ENCODE measurements around the gene F2. TPM values are rescaled to one million over a fixed set of nuclear protein-coding genes. Genes with fewer than 3 reads are reported as not detected.

Gene F2
- total RNA-seq, 1 donor from 2014 or later: 0.26 TPM

- no peak for TF ChIP-seq CTCF (IDR thresholded peaks at IDR 0.05; ENCODE audit: insufficient read depth, low read length, severe bottlenecking)
- Histone ChIP-seq H3K4me3 (ENCODE audit: low read depth, low read length) (no peak overlapping the region), H3K27me3 (ENCODE audit: control insufficient read depth, insufficient read depth, low read length) (no peaks in the 10 kb centered on the region), H3K36me3 (ENCODE audit: control insufficient read depth, insufficient read depth, low read length) (peaks cover 35% of the 10 kb centered on the region)
- FAIRE-seq: no peak
- DNase-seq (ENCODE audit: low read depth): no peak
Observed at GRCh38 chr11:46677991-46678740, 40.8 kb upstream of the F2 start.

GRCh38 chr11:46678741-46679130 lies 40.3 kb upstream of the F2 start:
- Histone ChIP-seq H3K36me3 (ENCODE audit: control insufficient read depth, insufficient read depth, low read length) (peaks cover 37% of the 10 kb centered on the region), H3K4me3 (ENCODE audit: low read depth, low read length) (no peak overlapping the region), H3K27me3 (ENCODE audit: control insufficient read depth, insufficient read depth, low read length) (no peaks in the 10 kb centered on the region)
- FAIRE-seq: no peak
- DNase-seq (ENCODE audit: low read depth): no peak
- TF ChIP-seq CTCF (IDR thresholded peaks at IDR 0.05; ENCODE audit: insufficient read depth, low read length, severe bottlenecking): no peak

- TF ChIP-seq CTCF (IDR thresholded peaks at IDR 0.05; ENCODE audit: insufficient read depth, low read length, severe bottlenecking): no peak
- FAIRE-seq (no peak), DNase-seq (ENCODE audit: low read depth) (no peak)
- Histone ChIP-seq H3K36me3 (ENCODE audit: control insufficient read depth, insufficient read depth, low read length) (peaks cover 38% of the 10 kb centered on the region), H3K4me3 (ENCODE audit: low read depth, low read length) (no peak overlapping the region), H3K27me3 (ENCODE audit: control insufficient read depth, insufficient read depth, low read length) (no peaks in the 10 kb centered on the region)
Observed at GRCh38 chr11:46679241-46680163, 39.5 kb upstream of the F2 start.

GRCh38 chr11:46680164-46680760 lies 38.8 kb upstream of the F2 start:
- no peak overlapping the region for H3K4me3 ChIP-seq (ENCODE audit: low read depth, low read length)
- no peak for TF ChIP-seq CTCF (IDR thresholded peaks at IDR 0.05; ENCODE audit: insufficient read depth, low read length, severe bottlenecking)
- peaks cover 38% of the 10 kb centered on the region for H3K36me3 ChIP-seq (ENCODE audit: control insufficient read depth, insufficient read depth, low read length)
- H3K27me3 ChIP-seq (ENCODE audit: control insufficient read depth, insufficient read depth, low read length): no peaks in the 10 kb centered on the region
- FAIRE-seq (no peak), DNase-seq (ENCODE audit: low read depth) (no peak)

- peaks cover 38% of the 10 kb centered on the region for H3K36me3 ChIP-seq (ENCODE audit: control insufficient read depth, insufficient read depth, low read length)
- FAIRE-seq: no peak
Observed at GRCh38 chr11:46680815-46681214, 38.2 kb upstream of the F2 start.

More at GRCh38 chr11:46680815-46681214, 38.2 kb upstream of the F2 start:
- no peak overlapping the region for H3K4me3 ChIP-seq (ENCODE audit: low read depth, low read length)
- H3K27me3 ChIP-seq (ENCODE audit: control insufficient read depth, insufficient read depth, low read length): no peaks in the 10 kb centered on the region
- TF ChIP-seq CTCF (IDR thresholded peaks at IDR 0.05; ENCODE audit: insufficient read depth, low read length, severe bottlenecking): no peak
- DNase-seq (ENCODE audit: low read depth): no peak
